OCI-LY1 (cell line): Measurements from ENCODE around the gene EFCC1.

Source experiments
- H2AFZ ChIP-seq: fragments of 200-600 bp; sonication (generic), shearing (Covaris generic); 2 replicates; pipeline ENCODE4 v1.6.0; 2014; ENCODE audit warnings: antibody characterized with exemption, mild to moderate bottlenecking, low read length
- H3F3A ChIP-seq: fragments of 200-600 bp; sonication (generic), shearing (Covaris generic); 2 replicates; pipeline ENCODE4 v1.6.0; 2014; ENCODE audit warnings: mild to moderate bottlenecking, antibody characterized with exemption, low read length, moderate library complexity; ENCODE audit not compliant: insufficient read depth
- H3K27ac ChIP-seq: fragments of 200-600 bp; sonication (generic); 2 replicates; pipeline ENCODE4 v1.5.1; 2014; ENCODE audit warnings: low read length, mixed run types, mild to moderate bottlenecking, low read depth; ENCODE audit not compliant: poor library complexity, severe bottlenecking
- H3K27me3 ChIP-seq: fragments of 200-600 bp; sonication (generic); 2 replicates; pipeline ENCODE4 v1.6.0; 2014; ENCODE audit warnings: antibody characterized with exemption, mild to moderate bottlenecking, low read length, moderate library complexity; ENCODE audit not compliant: insufficient read depth
- H3K36me3 ChIP-seq: fragments of 200-600 bp; sonication (generic); 2 replicates; pipeline ENCODE4 v1.6.1; 2014; ENCODE audit warnings: mild to moderate bottlenecking, antibody characterized with exemption, low read length, moderate library complexity, mixed read lengths; ENCODE audit not compliant: insufficient read depth
- H3K4me1 ChIP-seq: fragments of 200-600 bp; sonication (generic); 2 replicates; pipeline ENCODE4 v1.5.1; 2014; ENCODE audit warnings: mild to moderate bottlenecking, low read length, moderate library complexity; ENCODE audit not compliant: insufficient read depth, severe bottlenecking
- H3K4me2 ChIP-seq: fragments of 200-600 bp; sonication (generic), shearing (Covaris generic); 2 replicates; pipeline ENCODE4 v1.6.1; 2014; ENCODE audit warnings: low read length
- H3K4me3 ChIP-seq: fragments of 200-600 bp; sonication (generic); 2 replicates; pipeline ENCODE4 v1.5.1; 2014; ENCODE audit warnings: low read length, low read depth, mild to moderate bottlenecking, mixed read lengths; ENCODE audit not compliant: poor library complexity, severe bottlenecking
- H3K79me2 ChIP-seq: fragments of 200-600 bp; shearing (Covaris generic); 2 replicates; pipeline ENCODE4 v1.6.1; 2016; ENCODE audit warnings: mixed run types, low read length, mixed read lengths; ENCODE audit not compliant: insufficient read depth
- H3K9ac ChIP-seq: fragments of 200-600 bp; sonication (generic), shearing (Covaris generic); 2 replicates; pipeline ENCODE4 v1.6.1; 2014; ENCODE audit warnings: mild to moderate bottlenecking, low read length, mixed read lengths
- H3K9me2 ChIP-seq: fragments of 200-600 bp; sonication (generic), shearing (Covaris generic); 2 replicates; pipeline ENCODE4 v1.6.1; 2014; ENCODE audit warnings: low read depth, mild to moderate bottlenecking, low read length, mixed read lengths
- H3K9me3 ChIP-seq: fragments of 200-600 bp; shearing (Covaris generic); 2 replicates; pipeline ENCODE4 v1.6.1; 2014; ENCODE audit warnings: low read length, mixed read lengths
- H4K20me1 ChIP-seq: fragments of 200-600 bp; sonication (generic), shearing (Covaris generic); 2 replicates; pipeline ENCODE4 v1.6.0; 2016; ENCODE audit warnings: mild to moderate bottlenecking, low read length; ENCODE audit not compliant: insufficient read depth
- EZH2 ChIP-seq: fragments of 200-600 bp; sonication (generic), shearing (Covaris generic); IDR thresholded peaks from 2 replicates; pipeline ENCODE4 v1.8.0; 2017; ENCODE audit warnings: borderline replicate concordance, mixed run types, mild to moderate bottlenecking, antibody characterized with exemption, low read length, moderate library complexity, mixed read lengths
- TF ChIP-seq, protein P1 (sequence below): fragments of 200-600 bp; sonication (generic), shearing (Covaris generic); IDR thresholded peaks from 2 replicates; pipeline ENCODE4 v1.5.1; 2017; ENCODE audit warnings: mild to moderate bottlenecking, antibody characterized with exemption, low read length, moderate library complexity, mixed read lengths

Gene EFCC1

DNA sequence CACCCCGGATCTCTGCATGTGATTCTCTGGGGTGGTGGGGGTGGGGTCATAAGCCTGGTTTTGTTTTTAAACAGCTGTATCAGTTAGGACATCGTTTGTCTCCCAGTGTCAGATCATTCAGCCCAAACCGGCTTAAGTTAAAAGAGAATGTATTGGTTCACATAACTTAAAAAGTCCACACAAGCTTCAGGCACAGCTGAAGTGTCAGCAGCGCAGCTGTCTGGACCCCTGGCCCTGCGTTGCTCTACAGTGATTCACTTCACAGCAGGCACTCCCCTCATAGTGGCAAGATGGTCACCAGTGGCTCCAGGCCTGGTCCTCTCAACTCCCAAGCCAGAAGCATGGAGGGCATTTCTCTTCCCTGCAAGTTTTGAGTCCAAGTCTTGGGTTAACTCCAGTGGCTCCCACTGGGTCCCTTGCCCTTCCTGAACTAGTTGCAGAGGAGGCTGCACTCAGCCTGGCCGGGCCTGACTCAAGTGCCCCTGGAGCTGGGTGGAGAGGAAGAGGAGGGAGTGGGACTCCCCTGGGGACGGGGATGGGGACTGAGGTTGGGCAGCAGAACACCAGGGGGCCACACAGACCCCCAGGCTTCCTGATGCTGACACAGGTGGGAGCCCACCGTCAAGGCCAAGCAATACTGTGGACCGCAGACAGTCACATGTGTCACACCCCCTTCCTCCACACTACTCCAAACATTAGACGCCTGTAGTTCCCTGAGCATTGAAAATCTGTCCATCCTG is 30.5 kb downstream of the EFCC1 start:
- Histone ChIP-seq H3K36me3 (no peaks in the 10 kb centered on the region; the same call in 1 of the 2 replicates), H2AFZ (no peak overlapping the region), H4K20me1 (no peaks in the 10 kb centered on the region), H3K79me2 (no peaks in the 10 kb centered on the region), H3K27me3 (no peaks in the 10 kb centered on the region), H3K4me3 (no peak overlapping the region), H3K9me2 (no peaks in the 10 kb centered on the region), H3K9me3 (no peaks in the 10 kb centered on the region), H3K9ac (no peak overlapping the region), H3F3A (no peaks in the 10 kb centered on the region), H3K4me1 (peaks cover 9% of the 10 kb centered on the region), H3K4me2 (no peak overlapping the region), H3K27ac (no peak overlapping the region)
- TF ChIP-seq, protein P1, sequence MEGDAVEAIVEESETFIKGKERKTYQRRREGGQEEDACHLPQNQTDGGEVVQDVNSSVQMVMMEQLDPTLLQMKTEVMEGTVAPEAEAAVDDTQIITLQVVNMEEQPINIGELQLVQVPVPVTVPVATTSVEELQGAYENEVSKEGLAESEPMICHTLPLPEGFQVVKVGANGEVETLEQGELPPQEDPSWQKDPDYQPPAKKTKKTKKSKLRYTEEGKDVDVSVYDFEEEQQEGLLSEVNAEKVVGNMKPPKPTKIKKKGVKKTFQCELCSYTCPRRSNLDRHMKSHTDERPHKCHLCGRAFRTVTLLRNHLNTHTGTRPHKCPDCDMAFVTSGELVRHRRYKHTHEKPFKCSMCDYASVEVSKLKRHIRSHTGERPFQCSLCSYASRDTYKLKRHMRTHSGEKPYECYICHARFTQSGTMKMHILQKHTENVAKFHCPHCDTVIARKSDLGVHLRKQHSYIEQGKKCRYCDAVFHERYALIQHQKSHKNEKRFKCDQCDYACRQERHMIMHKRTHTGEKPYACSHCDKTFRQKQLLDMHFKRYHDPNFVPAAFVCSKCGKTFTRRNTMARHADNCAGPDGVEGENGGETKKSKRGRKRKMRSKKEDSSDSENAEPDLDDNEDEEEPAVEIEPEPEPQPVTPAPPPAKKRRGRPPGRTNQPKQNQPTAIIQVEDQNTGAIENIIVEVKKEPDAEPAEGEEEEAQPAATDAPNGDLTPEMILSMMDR, result no peak
- no peak for TF ChIP-seq EZH2

DNA sequence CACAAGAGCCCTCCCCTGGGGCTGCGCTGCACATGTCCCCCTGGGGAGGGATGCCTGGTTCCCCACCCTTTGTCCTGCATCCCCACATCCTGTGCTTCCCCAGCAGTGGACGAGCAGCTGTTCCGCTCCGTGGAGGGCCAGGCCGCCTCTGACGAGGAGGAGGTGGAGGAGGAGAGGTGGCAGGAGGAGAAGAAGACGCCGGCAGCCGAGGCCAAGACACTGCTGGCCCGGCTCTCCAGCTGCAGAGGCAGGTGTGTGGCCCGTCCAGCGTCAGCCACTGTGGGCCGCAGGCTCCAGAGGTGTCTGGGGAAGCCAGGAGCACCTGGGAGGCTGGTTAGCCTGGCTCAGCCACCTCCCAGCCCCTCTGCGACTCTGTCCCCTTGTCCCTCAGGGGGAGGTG is 31.6 kb downstream of the EFCC1 start:
- TF ChIP-seq, protein P1, result no peak
- no peak for TF ChIP-seq EZH2
- Histone ChIP-seq H3K27me3 (no peaks in the 10 kb centered on the region), H3K79me2 (no peaks in the 10 kb centered on the region), H3K9me3 (no peaks in the 10 kb centered on the region), H4K20me1 (no peaks in the 10 kb centered on the region), H3K9me2 (no peaks in the 10 kb centered on the region), H3K4me3 (no peak overlapping the region), H3K27ac (no peak overlapping the region), H3K36me3 (no peaks in the 10 kb centered on the region; the same call in 1 of the 2 replicates), H3K4me1 (peaks cover under 1% of the 10 kb centered on the region), H3F3A (no peaks in the 10 kb centered on the region), H2AFZ (no peak overlapping the region), H3K4me2 (no peak overlapping the region), H3K9ac (no peak overlapping the region)

DNA sequence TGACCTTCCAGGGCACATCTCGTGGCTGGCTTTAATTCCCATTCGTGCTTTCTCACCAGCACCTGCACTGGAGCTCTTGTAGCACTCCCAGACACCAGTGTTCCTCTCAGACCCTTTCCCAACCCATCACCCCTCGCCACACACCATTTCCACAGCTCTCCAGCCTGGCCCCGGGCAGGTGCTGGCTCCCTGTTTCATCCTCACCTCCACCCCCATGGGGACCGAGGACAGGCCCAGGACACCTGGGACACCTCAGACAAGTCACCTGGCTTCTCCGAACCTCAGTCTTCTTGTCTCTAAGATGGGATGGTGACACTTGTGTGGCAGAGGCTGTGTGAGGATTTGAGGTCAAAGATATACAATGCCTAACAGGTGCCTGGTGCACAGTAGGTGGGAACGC is 32.0 kb downstream of the EFCC1 start:
- TF ChIP-seq, protein P1, result no peak
- no peak for TF ChIP-seq EZH2
- Histone ChIP-seq H3K36me3 (no peaks in the 10 kb centered on the region; the same call in 1 of the 2 replicates), H3K79me2 (no peaks in the 10 kb centered on the region), H2AFZ (no peak overlapping the region), H3K4me2 (no peak overlapping the region), H3K4me3 (no peak overlapping the region), H3K9ac (no peak overlapping the region), H3K27me3 (peaks cover 3% of the 10 kb centered on the region; the same call in 1 of the 2 replicates), H3F3A (no peaks in the 10 kb centered on the region), H3K27ac (no peak overlapping the region), H3K4me1 (no peaks in the 10 kb centered on the region), H3K9me2 (no peaks in the 10 kb centered on the region), H3K9me3 (no peaks in the 10 kb centered on the region), H4K20me1 (no peaks in the 10 kb centered on the region)
